ENCODE data around the gene TRPC1. TPM values are rescaled to one million over a fixed set of nuclear protein-coding genes. Genes with fewer than 3 reads are reported as not detected.
"Not testable (repeated sequence)": the region's sequence is repeated elsewhere in the genome, so short reads cannot be mapped to it uniquely, and the experiment has no call there.

The TRPC1 gene
- total RNA-seq, 6 experiments from 2014 or later, result 8.9 to 14.6 (median 11.1) TPM

GRCh38 chr3:142732066-142732465 is 8.2 kb downstream of the TRPC1 start:
- no peak for DNase-seq
- H3K9me3 Mint-ChIP-seq, result no peaks in the 10 kb centered on the region
- H3K4me1 Mint-ChIP-seq (ENCODE audit: low read depth), result 0 out of 2 replicates have a peak, but pooled peaks cover 4% of the 10 kb centered on the region
- H3K4me3 Mint-ChIP-seq, result no peak overlapping the region
- H3K27me3 Mint-ChIP-seq (ENCODE audit: insufficient read depth), result no peaks in the 10 kb centered on the region
- no peak for TF ChIP-seq CTCF (IDR thresholded peaks at IDR 0.05)
- H3K36me3 Mint-ChIP-seq (ENCODE audit: low read depth), result no peaks in the 10 kb centered on the region
- H3K27ac Mint-ChIP-seq, result no peak overlapping the region

GRCh38 chr3:142734834-142735233 is 11.0 kb downstream of the TRPC1 start:
- Mint-ChIP-seq H3K27me3 (ENCODE audit: insufficient read depth) (no peaks in the 10 kb centered on the region), H3K4me3 (no peak overlapping the region), H3K9me3 (no peaks in the 10 kb centered on the region), H3K27ac (no peak overlapping the region), H3K36me3 (ENCODE audit: low read depth) (no peaks in the 10 kb centered on the region), H3K4me1 (ENCODE audit: low read depth) (no peaks in the 10 kb centered on the region)
- DNase-seq, result no peak
- no peak for TF ChIP-seq CTCF (IDR thresholded peaks at IDR 0.05)

- no peaks in the 10 kb centered on the region for H3K4me1 Mint-ChIP-seq (ENCODE audit: low read depth)
- H3K27ac Mint-ChIP-seq, result no peak overlapping the region
- H3K27me3 Mint-ChIP-seq (ENCODE audit: insufficient read depth), result no peaks in the 10 kb centered on the region
- TF ChIP-seq CTCF (IDR thresholded peaks at IDR 0.05), result no peak
- no peak for DNase-seq
- H3K4me3 Mint-ChIP-seq, result no peak overlapping the region
- no peaks in the 10 kb centered on the region for H3K36me3 Mint-ChIP-seq (ENCODE audit: low read depth)
- no peaks in the 10 kb centered on the region for H3K9me3 Mint-ChIP-seq
These were observed 11.6 kb downstream of the TRPC1 start for GRCh38 chr3:142735462-142735861.

GRCh38 chr3:142738396-142738795 is 14.6 kb downstream of the TRPC1 start:
- Mint-ChIP-seq H3K27ac (no peak overlapping the region), H3K4me3 (no peak overlapping the region), H3K36me3 (ENCODE audit: low read depth) (no peaks in the 10 kb centered on the region), H3K4me1 (ENCODE audit: low read depth) (no peaks in the 10 kb centered on the region), H3K9me3 (no peaks in the 10 kb centered on the region), H3K27me3 (ENCODE audit: insufficient read depth) (no peaks in the 10 kb centered on the region)
- no peak for DNase-seq
- no peak for TF ChIP-seq CTCF (IDR thresholded peaks at IDR 0.05)

GRCh38 chr3:142746646-142747045 is 22.8 kb downstream of the TRPC1 start:
- TF ChIP-seq CTCF (IDR thresholded peaks at IDR 0.05), result no peak
- no peak for DNase-seq
- no peaks in the 10 kb centered on the region for H3K4me1 Mint-ChIP-seq (ENCODE audit: low read depth)
- no peak overlapping the region for H3K27ac Mint-ChIP-seq
- no peak overlapping the region for H3K4me3 Mint-ChIP-seq
- no peaks in the 10 kb centered on the region for H3K27me3 Mint-ChIP-seq (ENCODE audit: insufficient read depth)
- H3K36me3 Mint-ChIP-seq (ENCODE audit: low read depth), result peaks cover 19% of the 10 kb centered on the region
- no peaks in the 10 kb centered on the region for H3K9me3 Mint-ChIP-seq

GRCh38 chr3:142750531-142750930 is 26.7 kb downstream of the TRPC1 start:
- not testable (repeated sequence) for H3K4me1 Mint-ChIP-seq (ENCODE audit: low read depth); DNase-seq; H3K9me3 Mint-ChIP-seq; H3K4me3 Mint-ChIP-seq; H3K27me3 Mint-ChIP-seq (ENCODE audit: insufficient read depth); H3K27ac Mint-ChIP-seq
- H3K36me3 Mint-ChIP-seq (ENCODE audit: low read depth), result peaks cover 24% of the 10 kb centered on the region

- H3K4me1 Mint-ChIP-seq (ENCODE audit: low read depth); H3K9me3 Mint-ChIP-seq; H3K4me3 Mint-ChIP-seq; H3K27me3 Mint-ChIP-seq (ENCODE audit: insufficient read depth); H3K27ac Mint-ChIP-seq; DNase-seq: not testable (repeated sequence)
- H3K36me3 Mint-ChIP-seq (ENCODE audit: low read depth), result peaks cover 24% of the 10 kb centered on the region
These were observed 28.8 kb downstream of the TRPC1 start for GRCh38 chr3:142752605-142753004.
